ENCODE measurements around the gene MIP. TPM values are rescaled to one million over a fixed set of nuclear protein-coding genes. Genes with fewer than 3 reads are reported as not detected.

The MIP gene
- total and polyA plus RNA-seq, 2 donors (not counting 3 experiments of a cell fraction or from before 2014, with no cell fraction given) = 0.18 TPM; not detected in 1

- H3K27ac ChIP-seq (ENCODE audit: insufficient read depth, low read depth, low read length) = no peak within 1 kb of the TSS
- H4K20me1 ChIP-seq (replicated peaks; ENCODE audit: control insufficient read depth, extremely low read depth, insufficient read depth, low read length) = no peaks in the 10 kb centered on the region
- POLR2A ChIA-PET = no interaction called here
- no TSS peak for BruUV-seq (replicated peaks)
- FAIRE-seq (peak; percentile 47), DNase-seq (ENCODE audit: low read depth, low spot score) (peak; percentile 75)
- TF ChIP-seq EZH2 (IDR thresholded peaks at IDR 0.05; ENCODE audit: borderline replicate concordance, low read depth, low read length, severe bottlenecking) = peak; percentile 40
- TF ChIP-seq POLR2AphosphoS5 (IDR thresholded peaks at IDR 0.05; ENCODE audit: insufficient read depth, low read depth, low read length) = no peak
- no peak for TF ChIP-seq POLR2A (IDR thresholded peaks at IDR 0.05; ENCODE audit: low read depth, low read length)
- TF ChIP-seq FOS (IDR thresholded peaks at IDR 0.05; ENCODE audit: borderline replicate concordance, insufficient read depth, low read length) = no peak
- peak; percentile 70 for TF ChIP-seq MAX (IDR thresholded peaks at IDR 0.05; ENCODE audit: insufficient read depth, insufficient read length)
- TF ChIP-seq CTCF (IDR thresholded peaks at IDR 0.05; ENCODE audit: extremely low read depth in 1 of 2, insufficient read depth in 1 of 2, low read depth in 1 of 2, low read length in 2 of 2) = no peak
- dilution Hi-C loops (cut with MboI; ENCODE audit: extremely low pct_ligation_motif_present, low sequenced_read_pairs) = no loop called here
- no peaks in the 10 kb centered on the region for H3K9me1 ChIP-seq (replicated peaks; ENCODE audit: control insufficient read depth, extremely low read depth, insufficient read depth, low read length)
- H3K36me3 ChIP-seq (ENCODE audit: control insufficient read depth in 2 of 2, extremely low read depth in 1 of 2, insufficient read depth in 2 of 2, low read length in 2 of 2) = no peaks in the 10 kb centered on the region
- H3K27me3 ChIP-seq (ENCODE audit: control insufficient read depth in 2 of 2, insufficient read depth in 2 of 2, low read length in 2 of 2) = peaks cover 24 to 48% of the 10 kb centered on the region in 2 experiments
- H3K4me2 ChIP-seq (ENCODE audit: insufficient read depth, low read length) = peak within 1 kb of the TSS; percentile 27
- H3K9me3 ChIP-seq (replicated peaks; ENCODE audit: control insufficient read depth, insufficient read depth, low read length) = no peaks in the 10 kb centered on the region
- peak within 1 kb of the TSS in 2 of 3 experiments; percentile 1 to 27 for H3K4me3 ChIP-seq (replicated peaks in 1 of 3; ENCODE audit: insufficient read depth in 1 of 3, low read depth in 1 of 3, low read length in 3 of 3)
- no peaks in the 10 kb centered on the region for H3K79me2 ChIP-seq (ENCODE audit: control insufficient read depth, insufficient read depth, low read length)
- H3K9ac ChIP-seq (replicated peaks; ENCODE audit: extremely low read depth, insufficient read depth, low read length) = no peak within 1 kb of the TSS
- peaks cover 4% of the 10 kb centered on the region for H3K4me1 ChIP-seq (ENCODE audit: control insufficient read depth, extremely low read depth, insufficient read depth, low read length)
- H2AFZ ChIP-seq (ENCODE audit: low read depth, low read length) = peak within 1 kb of the TSS; percentile 18
- intact Hi-C loops (cut with micrococcal nuclease) = no loop called here
- CTCF ChIA-PET = interaction anchor here (0.8 to 1.6 kb wide), 3 partner anchors 8 to 149 kb away, joined by 3 to 4 read pairs (median 4); no protein-coding TSS in a partner anchor
These were observed 33.8 kb upstream of the MIP start, which contains the start of gene GLS2 for GRCh38 chr12:56488041-56488955. Gene GLS2, minus strand, starts transcription at chr12:56488161. Its CDS starts 43 bp downstream, at chr12:56488118.
